Activated gamma-delta T cell (primary cell): ENCODE results near the gene LAYN.

Experiments used
- DNase-seq: peaks from one replicate; lab custom pipeline; 2025; lab: John Stamatoyannopoulos, UW

Gene LAYN

DNA sequence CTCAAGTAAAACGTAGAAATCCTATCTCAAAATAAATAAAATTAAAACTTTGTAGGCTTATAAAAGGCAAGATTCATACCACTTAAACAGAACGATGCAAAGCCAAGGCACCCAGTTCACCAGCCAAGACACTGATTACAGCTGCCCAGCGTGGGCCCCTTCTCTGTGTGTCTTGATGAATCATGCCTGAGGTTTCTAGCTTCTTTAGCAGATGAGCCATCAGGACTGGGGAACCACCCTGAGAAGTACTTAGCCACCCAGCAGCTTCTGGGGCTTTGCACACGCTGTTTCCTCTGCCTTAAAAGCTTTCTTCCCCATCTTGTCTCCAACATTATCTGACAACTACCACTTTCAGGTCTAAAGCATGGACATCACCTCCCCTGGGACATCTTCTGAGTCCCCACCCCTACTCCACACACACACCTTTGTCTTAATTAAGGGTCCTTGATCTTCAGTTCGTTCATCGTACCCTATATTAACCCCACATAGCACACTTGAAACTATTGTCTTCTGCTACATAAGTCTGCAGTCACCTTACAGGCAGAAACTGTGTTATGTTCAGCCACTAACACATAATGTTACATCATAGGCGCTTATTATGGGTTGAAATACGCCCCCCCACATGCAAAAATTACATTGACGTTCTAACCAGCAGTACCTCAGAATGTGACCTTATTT, 8.7 kb upstream of the LAYN start:
- DNase-seq: no peak

DNA sequence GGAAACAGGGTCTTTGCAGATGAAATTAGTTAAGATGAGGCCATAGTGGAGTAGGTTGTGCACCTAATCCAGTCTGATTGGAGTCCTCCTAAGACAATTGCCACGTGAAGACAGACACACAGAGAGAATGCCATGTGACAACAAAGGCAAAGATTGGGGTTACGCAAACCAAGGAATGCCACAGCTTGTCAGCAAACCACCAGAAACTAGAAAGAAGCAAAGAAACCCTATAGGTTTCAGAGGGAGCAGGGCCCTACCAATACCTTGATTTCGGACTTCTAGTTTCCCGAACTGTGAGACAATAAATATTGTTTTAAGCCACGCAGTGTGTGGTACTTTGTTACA, 8.2 kb upstream of the LAYN start:
- DNase-seq: no peak

DNA sequence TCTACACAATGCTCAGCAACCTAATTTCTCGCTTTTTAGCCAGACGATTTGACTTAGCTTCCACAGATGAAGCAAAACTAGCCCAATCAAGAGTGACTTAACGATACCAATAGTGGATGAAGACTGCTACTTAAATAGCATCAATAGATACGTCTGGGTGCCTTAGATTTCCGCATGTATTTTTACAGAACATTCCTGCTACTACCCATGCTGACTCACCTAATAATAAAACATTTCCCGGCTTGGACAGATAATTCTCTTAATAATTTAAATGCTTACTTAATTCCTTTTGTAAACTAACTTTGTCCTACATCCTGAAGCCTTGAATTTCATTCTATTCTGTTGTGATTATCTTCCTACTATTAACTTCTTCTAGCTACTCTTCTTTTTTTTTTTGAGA, 5.2 kb upstream of the LAYN start:
- DNase-seq: no peak

DNA sequence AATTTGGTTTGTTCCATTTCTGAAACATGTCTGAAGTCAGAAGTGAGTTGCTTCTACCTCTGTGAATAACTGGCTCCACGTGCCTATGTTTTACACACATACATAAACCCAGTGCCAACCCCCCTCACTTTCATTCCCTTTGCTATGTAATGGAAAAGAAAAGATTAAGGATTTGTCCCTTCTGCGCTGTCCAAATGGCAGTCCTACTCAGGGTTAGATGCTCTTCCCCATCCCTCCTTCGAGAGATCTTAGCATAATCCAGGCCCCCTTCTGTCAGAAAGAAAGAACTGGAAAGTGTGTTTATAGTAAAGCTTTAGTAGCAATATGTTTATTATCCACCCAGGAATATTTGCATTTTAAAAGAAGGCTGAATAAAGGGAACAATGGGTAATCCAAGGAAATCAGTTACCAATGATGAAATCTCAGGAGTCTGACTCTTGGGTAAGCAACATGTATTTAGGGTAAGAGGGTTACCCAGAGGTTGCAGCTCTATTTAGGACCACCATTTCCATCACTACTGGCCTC, 3.1 kb upstream of the LAYN start:
- DNase-seq: no peak

DNA sequence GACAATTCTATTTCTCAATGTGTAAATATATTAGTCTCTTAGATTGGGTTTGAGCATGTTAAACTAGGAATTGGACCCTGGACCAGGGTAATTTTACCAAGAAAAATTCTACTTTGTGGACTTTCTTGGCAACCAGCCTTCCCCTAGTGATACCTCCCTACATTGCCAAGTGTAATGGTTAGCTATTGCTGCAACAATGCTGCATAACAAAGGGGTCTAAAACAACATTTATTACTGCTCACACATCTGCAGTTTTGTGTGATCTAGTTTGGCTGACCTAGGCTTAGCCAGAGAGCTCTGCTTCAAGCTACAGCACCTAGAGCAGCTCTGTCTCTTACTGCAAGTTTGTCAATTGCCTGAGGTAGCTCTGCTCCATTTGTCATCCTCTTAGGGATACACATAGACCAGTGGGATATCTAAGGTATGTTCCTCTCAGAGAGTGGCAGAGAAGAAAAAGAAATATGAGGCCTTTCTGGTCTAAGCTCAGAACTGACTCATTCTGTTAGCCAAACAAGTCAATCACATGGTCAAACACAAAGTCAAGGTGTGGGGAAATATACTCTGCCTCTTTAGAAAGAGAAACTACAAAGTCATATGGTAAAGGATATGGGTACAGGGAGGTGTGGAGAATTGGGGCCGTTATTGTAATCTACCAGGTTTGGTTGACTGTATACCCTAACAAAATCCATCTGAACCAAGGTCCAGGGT, 2.0 kb upstream of the LAYN start:
- no peak for DNase-seq

DNA sequence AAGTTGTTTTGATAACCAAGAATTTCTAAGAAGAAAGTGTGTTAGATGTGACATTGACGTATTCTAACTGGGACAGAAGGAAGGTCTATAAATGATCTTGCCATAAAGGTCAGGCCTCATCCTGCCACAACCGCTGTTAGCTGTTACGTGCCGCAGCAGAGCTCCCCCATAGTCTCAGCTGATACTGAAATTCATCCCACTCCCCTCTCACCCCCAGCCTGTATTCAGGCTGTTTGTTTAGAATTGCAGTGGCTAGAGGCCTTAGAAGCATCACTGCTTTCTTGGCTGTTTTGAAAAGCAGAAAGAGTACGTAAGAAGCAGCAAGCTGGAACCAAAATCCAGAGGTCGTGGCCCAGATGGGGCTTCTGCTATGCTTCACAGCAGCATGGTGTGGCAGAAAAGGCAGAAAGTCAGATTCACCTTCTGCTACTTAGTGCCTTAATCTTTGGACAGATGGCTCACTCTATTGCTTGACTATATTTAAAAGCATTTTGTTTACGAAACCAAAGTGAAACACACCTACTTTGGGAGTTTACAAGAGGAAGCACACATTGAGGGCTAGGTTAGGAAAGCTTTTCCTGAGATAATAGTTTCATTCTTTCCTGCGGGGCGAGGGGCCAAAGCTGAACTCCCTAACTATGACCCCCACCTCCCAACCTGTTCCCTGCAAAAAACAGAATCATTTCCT, 950 bp upstream of the LAYN start:
- DNase-seq: no peak

DNA sequence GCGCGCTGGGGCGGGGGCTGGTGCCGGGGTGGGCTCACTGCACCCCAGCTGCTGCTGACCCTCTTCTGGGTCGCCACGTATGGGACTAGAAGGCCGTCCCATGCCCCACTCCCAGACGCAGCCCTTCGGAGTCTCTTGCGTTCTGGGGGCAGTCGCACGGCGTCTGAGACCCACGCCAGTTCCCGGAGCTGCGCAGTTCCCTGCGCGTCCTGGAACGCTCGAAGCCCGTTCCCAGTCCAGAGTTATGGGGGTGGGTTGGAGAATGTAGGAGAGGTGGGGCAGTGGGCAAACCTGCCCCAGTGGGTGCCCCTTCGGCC, 375 bp downstream of the LAYN start:
- no peak for DNase-seq

DNA sequence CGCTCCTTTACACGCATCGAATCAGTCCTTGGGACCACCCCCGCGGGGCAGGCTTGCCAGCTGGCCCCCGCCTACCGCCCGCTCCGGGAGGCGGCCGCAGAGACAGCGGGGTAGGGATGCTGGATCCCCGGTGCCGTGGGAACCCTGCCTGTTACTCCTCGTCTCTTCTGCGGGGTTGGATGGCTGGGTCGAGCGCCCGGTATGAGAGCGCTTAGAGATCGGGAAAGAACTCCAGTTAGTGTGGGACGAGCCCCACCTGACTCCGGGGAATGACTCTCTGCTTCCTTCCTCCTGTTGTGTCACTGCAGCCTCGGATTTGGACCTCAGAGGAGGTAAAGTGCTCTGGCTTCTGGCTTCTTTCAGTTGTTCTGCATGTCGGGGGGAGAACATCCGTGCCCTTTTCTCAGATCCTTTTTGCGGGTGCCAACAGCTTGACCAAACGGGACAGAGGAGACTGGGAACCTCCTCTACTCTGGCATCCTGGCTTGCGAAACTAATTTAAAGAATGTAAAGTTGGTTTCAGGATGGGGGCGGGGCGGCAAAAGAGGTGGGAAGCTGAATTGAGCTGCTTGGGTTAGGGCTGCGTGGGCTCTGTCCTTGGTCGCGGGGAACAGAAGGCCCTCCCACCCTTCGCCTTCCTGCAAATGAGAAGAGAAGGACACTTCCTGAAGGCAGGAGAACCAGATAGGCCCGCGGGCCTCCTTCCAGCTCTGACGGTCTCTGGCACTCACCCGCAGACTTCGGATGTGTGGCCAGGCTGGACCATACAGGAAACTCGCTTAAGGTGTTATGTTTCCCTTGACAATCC, 938 bp downstream of the LAYN start:
- DNase-seq: no peak

DNA sequence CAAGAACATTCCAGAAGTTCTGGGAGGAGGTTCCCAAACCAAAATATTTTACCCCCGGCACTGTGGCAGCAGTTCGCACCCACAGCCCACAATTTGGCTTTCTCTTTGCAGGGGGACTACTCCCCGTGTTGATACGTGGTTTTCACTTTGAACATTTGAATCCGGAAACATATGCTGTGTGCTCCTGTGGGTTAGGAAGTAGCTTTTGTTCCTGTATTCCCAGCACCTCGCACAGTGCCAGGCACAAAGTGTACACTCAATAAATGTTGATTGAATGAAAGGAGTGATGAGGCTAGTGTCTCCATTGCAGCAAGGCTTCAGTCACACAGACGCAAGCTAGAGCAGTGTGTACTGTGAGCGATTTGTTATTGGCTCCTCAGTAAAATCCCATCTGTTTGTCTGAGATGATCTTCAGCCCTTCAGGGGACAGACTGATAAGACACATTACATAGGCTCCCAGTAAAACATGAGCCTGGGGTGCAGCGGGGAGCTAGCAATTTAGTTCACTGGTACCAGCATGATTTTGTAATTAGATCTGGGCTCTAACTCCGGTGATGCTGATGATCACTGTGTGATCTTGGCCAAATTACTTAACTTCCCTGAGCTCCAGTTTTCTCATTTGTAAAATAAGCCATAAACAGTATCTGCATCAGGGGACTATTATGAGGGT, 2.2 kb downstream of the LAYN start:
- no peak for DNase-seq

DNA sequence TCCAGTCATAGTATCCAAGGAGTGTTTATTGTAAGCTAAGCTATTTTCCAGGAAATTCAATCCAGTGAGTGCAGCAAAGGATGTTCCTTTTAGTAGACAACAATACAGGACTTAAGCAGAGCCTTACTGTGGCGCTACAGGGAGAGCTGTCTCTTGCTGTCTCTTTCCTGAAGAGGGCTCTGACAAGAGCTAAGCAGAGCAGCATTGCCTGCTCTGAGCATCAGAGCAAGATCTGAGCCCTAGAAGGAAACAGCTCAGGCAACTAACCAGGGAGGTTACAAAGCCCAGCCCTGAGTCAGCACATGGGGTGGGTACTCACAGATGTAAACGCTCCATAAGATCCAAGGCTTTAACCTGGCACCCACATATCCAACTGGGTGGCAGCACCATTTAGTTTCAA, 8.0 kb downstream of the LAYN start:
- no peak for DNase-seq

DNA sequence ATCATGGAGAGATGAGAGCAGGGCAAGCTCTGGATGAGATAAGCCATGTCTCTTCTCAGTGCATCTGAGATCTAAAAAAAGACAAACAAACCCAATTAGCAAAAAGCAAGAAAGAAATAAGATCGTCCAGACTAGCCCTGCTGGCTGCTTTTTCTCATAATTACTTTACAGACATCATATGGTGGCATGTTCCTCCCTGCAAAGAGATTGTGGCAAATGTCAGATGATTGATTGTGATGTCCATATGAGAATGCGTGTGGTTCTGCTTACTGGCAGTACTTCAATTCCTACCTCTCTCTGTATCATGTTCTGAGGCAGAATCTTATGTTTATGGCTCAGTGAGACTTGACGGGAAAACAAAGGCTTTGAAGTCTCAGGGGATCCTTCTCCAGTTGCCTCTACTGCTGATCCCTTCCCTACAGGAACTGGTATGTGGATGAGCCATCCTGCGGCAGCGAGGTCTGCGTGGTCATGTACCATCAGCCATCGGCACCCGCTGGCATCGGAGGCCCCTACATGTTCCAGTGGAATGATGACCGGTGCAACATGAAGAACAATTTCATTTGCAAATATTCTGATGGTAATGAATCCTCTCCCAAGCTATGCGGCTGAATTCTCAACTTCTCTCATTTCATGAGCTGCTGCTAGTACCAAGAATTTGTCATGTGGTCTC, 8.8 kb downstream of the LAYN start:
- no peak for DNase-seq

DNA sequence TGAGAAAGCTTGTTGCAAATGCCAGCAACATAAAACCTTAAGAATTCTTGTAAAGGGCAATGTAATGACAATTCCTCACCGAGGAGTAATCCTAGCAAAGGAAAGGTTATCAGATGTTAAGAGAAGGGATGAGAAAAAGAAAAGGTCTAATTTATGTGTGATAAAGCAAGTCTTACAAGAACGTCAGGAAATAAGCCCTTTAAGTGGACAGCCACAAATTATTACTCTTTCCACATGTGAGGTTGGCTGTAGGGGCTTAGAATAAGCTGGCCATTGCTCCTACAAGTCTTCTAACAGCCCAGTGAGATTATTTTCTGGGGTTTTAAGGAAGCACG, 9.3 kb downstream of the LAYN start:
- no peak for DNase-seq

DNA sequence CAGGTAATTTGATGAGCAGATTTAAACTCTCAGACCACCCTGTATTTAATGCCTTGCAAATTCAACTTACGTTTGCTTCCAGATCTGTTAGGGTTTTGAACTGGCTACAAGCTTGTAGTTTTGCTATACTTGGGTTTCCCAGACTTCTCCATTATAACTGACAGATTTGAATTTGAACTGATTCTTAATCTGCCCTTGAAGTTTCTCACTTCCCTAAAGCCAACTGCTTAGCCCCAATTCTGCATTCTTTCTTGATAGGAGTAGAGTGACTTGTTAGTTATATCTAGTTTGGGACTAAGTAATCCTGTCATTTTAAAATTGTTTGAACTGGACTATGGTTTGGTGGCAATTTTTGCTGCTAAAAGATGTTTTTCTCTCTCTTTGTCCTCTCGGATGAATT, 9.7 kb downstream of the LAYN start:
- DNase-seq: no peak

DNA sequence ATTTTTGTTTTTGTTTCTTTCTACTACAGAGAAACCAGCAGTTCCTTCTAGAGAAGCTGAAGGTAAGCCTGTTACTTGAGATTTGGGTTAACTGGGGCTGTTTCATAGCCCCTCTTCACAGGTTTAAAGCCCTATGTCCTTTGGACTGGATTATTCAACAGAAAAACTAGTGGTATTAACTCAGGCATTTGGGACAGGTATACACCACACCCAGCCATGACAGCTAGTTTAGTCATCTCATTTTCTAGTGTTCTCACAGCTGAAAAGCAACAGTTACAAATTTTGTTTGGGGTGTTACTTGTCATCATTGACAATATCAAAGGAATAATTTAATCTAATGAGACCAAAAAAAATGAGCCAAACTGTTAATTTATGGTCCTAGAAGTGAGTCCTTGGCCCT, 14.0 kb downstream of the LAYN start:
- no peak for DNase-seq

DNA sequence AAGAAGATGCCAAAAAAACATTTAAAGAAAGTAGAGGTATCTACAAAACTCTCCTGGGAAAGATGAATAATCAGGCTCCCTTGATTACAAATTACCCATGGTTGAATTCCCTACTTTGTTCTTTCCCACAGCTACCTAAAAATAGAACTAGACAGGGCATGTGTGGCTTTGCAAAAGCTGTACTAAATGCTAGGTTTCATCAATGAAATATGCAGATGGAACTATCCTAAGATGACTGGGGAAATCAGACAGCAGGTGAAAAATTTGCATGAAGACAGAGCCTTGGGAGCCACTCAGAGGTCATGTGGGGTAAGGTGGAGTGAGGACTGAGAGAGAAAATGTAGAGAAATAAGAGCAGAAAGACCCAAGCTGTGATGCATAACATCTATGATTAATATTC, 14.7 kb downstream of the LAYN start:
- DNase-seq: no peak

DNA sequence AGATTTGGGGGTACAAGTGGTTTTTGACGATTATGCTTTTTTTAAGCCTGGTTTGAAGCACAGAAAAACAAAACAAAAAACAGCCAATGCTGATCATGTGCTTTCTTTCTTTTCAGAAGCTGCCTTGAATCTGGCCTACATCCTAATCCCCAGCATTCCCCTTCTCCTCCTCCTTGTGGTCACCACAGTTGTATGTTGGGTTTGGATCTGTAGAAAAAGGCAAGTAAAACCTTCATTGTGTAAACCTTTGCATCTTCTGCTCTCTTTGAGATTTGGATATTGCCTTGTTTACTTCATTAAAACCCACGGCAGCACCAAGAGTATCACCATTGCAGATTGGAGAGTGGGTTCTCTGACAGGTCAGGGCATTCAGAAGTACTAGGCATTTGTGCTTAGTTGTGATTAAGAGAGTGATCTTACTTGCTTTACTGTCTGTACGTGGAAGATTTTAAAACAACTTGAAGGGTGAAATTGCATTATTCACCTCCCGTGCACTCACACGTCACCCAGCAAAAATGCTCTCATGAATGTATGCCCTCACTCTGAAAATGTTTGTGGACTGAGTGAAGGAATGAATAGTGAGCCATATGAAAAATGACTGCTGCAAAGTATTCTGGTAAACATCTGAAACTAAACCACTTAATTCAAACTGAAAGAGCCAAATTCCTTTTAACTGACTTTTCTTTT, 17.0 kb downstream of the LAYN start:
- DNase-seq: no peak

DNA sequence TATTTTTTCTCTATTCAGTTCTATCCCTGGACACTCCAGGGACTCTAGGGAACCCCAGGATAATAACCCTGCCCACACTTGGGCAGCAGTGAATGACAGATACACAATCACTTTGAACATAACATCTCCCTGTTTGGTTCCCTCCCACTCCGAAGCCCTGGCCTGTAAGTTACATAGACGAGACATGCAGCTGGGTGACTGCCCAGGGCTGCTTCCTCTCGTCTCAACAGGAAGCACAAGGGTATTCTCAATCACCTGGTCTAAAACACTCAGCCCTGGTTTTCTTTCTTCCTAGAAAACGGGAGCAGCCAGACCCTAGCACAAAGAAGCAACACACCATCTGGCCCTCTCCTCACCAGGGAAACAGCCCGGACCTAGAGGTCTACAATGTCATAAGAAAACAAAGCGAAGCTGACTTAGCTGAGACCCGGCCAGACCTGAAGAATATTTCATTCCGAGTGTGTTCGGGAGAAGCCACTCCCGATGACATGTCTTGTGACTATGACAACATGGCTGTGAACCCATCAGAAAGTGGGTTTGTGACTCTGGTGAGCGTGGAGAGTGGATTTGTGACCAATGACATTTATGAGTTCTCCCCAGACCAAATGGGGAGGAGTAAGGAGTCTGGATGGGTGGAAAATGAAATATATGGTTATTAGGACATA, 19.4 kb downstream of the LAYN start:
- no peak for DNase-seq

DNA sequence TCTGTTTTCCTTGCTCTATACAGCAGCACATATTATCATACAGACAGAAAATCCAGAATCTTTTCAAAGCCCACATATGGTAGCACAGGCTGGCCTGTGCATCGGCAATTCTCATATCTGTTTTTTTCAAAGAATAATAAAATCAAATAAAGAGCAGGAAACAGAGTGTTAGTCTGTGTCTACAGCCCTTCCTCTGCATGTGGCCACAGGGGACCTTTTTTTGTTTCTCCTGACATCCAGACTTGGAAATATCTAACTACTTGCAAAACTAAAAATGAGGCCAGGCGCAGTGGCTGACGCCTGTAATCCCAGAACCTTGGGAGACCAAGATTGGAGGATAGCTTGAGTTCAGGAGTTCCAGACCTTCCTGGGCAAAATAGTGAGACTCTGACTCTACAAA, 20.3 kb downstream of the LAYN start:
- DNase-seq: no peak

DNA sequence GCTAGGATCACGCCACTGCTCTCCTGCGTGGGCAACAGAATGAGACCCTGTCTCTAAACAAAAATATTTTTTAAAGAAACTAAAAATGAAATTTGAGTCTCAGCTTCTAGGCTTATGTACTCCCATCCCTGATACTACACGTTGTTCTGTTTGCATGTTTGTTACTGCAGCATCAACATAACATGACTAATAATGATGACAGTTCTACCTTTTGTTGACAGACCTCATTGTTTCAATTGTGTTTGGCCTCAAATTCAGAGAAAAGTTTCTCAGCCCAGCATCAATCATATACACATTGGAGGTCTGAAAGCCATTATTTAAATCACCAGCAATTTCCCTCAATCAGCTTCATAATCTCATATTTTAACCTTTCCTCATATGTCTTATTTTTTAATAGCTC, 20.8 kb downstream of the LAYN start:
- DNase-seq: no peak

DNA sequence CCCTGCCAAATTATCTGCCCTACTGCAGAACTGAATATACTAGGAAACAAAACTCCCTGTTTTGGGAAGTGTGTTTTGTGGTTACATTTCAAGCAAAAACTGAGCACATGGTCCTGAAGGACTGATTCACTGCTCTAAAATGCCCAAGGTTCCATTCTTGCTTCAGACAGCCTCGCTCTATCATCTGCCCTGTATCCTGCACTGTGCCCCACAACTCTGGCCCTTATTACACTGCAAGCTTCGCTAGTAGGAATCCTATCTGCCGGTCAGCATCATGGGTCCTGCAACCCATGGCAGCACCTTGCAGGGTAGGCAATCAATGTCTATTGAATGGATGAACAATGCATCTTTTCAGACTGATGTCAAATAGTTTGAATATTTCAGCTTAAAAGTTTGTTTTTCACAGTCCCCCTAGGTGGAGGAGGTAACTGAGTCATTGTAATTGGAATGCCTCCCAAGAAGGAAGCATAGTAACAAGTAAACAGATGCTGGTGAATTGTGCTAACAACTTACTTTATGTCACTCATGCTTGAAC, 21.3 kb downstream of the LAYN start:
- DNase-seq: no peak
